Measurements from ENCODE around the gene SYT2.

The SYT2 gene

DNA sequence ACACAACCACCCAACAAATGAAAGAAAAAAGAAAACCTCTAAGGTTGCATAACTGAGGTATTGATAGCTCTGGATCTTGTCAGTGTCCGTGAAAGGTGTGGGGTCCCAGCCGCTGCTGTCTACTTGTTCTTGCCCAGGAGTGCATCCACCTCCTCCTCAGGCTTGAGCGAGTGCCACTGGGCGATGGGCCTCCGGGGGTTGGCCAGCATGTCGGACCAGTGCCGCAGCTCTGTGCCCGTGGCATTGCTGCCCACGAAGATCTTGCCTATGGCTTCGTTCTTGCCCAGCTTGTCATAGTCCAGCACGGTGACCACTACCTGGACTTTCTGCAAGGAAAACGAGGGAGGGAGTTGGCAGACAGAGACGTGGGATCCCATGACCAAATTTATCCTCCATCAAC lies 113.6 kb downstream of the SYT2 start:
- Histone ChIP-seq H3K4me1 (ENCODE audit: control insufficient read depth, insufficient read depth, low read length) (no peaks in the 10 kb centered on the region), H3K27ac (ENCODE audit: low read length) (no peak overlapping the region), H3K36me3 (ENCODE audit: control insufficient read depth, insufficient read depth, low read length) (no peaks in the 10 kb centered on the region), H3K4me3 (ENCODE audit: low read length) (no peak overlapping the region), H3K27me3 (ENCODE audit: control insufficient read depth, insufficient read depth, low read length) (no peaks in the 10 kb centered on the region), H3K9me3 (ENCODE audit: control insufficient read depth, insufficient read depth, low read length) (no peaks in the 10 kb centered on the region)
- no peak for DNase-seq (ENCODE audit: low read depth, low spot score)
- WGBS (ENCODE audit: insufficient coverage, insufficient read length) = no CpG with 5 or more reads among the region's 13 CpGs

- no peaks in the 10 kb centered on the region for H3K4me1 ChIP-seq (ENCODE audit: control insufficient read depth, insufficient read depth, low read length)
- H3K4me3 ChIP-seq (ENCODE audit: low read length) = no peak overlapping the region
- no peaks in the 10 kb centered on the region for H3K9me3 ChIP-seq (ENCODE audit: control insufficient read depth, insufficient read depth, low read length)
- no peaks in the 10 kb centered on the region for H3K36me3 ChIP-seq (ENCODE audit: control insufficient read depth, insufficient read depth, low read length)
- DNase-seq (ENCODE audit: low read depth, low spot score) = no peak
- H3K27me3 ChIP-seq (ENCODE audit: control insufficient read depth, insufficient read depth, low read length) = no peaks in the 10 kb centered on the region
- no peak overlapping the region for H3K27ac ChIP-seq (ENCODE audit: low read length)
- no CpG with 5 or more reads among the region's 4 CpGs for WGBS (ENCODE audit: insufficient coverage, insufficient read length)
Measured at GRCh38 chr1:202593845-202594244, 116.4 kb downstream of the SYT2 start.

GRCh38 chr1:202592146-202592545 lies 118.1 kb downstream of the SYT2 start:
- no CpG with 5 or more reads among the region's 7 CpGs for WGBS (ENCODE audit: insufficient coverage, insufficient read length)
- no peaks in the 10 kb centered on the region for H3K4me1 ChIP-seq (ENCODE audit: control insufficient read depth, insufficient read depth, low read length)
- H3K27ac ChIP-seq (ENCODE audit: low read length) = no peak overlapping the region
- H3K27me3 ChIP-seq (ENCODE audit: control insufficient read depth, insufficient read depth, low read length) = no peaks in the 10 kb centered on the region
- H3K36me3 ChIP-seq (ENCODE audit: control insufficient read depth, insufficient read depth, low read length) = no peaks in the 10 kb centered on the region
- no peak overlapping the region for H3K4me3 ChIP-seq (ENCODE audit: low read length)
- H3K9me3 ChIP-seq (ENCODE audit: control insufficient read depth, insufficient read depth, low read length) = no peaks in the 10 kb centered on the region
- DNase-seq (ENCODE audit: low read depth, low spot score) = no peak

DNA sequence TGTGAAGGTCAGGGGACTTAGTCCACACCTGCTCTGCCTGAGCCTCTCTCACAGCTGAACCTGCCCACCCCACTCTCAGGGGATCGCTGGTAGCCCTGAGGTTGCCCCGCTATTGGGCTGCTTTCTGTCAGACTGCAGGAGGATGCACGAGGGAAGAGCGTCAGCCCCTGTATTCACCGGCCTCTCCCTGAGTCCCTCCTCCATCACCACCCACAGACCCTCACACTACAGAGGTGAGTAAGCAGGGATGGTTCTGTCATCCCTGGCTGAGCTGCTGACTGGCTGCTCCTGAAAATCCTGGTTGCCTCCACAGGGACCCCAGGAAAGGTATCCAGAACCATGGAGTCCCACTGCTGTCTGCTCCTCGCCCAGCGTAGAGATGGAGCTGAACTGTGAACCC lies 118.7 kb downstream of the SYT2 start:
- no peaks in the 10 kb centered on the region for H3K9me3 ChIP-seq (ENCODE audit: control insufficient read depth, insufficient read depth, low read length)
- no peaks in the 10 kb centered on the region for H3K36me3 ChIP-seq (ENCODE audit: control insufficient read depth, insufficient read depth, low read length)
- no peaks in the 10 kb centered on the region for H3K4me1 ChIP-seq (ENCODE audit: control insufficient read depth, insufficient read depth, low read length)
- no peaks in the 10 kb centered on the region for H3K27me3 ChIP-seq (ENCODE audit: control insufficient read depth, insufficient read depth, low read length)
- no CpG with 5 or more reads among the region's 7 CpGs for WGBS (ENCODE audit: insufficient coverage, insufficient read length)
- no peak overlapping the region for H3K4me3 ChIP-seq (ENCODE audit: low read length)
- H3K27ac ChIP-seq (ENCODE audit: low read length) = no peak overlapping the region
- DNase-seq (ENCODE audit: low read depth, low spot score) = no peak

DNA sequence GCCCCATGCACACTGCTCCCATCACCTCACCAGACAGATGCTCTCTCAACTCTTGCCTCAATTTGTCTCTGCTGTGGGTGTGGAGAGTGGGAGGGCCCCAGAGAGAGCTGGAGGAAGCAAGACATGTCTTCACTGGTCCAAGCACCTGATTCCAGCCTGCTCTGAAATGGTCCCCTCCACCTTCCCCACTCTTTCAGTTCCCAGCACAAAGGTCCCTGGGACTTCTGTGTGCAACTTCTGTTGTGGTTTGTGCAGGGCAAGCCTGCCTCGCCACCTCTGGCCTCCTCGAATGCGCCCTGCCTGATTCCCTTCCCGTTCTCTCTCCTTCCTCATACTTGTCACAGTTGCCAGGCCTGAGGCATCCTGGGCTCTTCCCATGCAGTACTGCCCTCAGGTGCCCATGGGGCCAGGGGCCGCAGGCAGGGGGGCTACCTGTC lies 119.3 kb downstream of the SYT2 start:
- Histone ChIP-seq H3K4me3 (ENCODE audit: low read length) (no peak overlapping the region), H3K27ac (ENCODE audit: low read length) (no peak overlapping the region), H3K9me3 (ENCODE audit: control insufficient read depth, insufficient read depth, low read length) (no peaks in the 10 kb centered on the region), H3K27me3 (ENCODE audit: control insufficient read depth, insufficient read depth, low read length) (no peaks in the 10 kb centered on the region), H3K36me3 (ENCODE audit: control insufficient read depth, insufficient read depth, low read length) (no peaks in the 10 kb centered on the region), H3K4me1 (ENCODE audit: control insufficient read depth, insufficient read depth, low read length) (no peaks in the 10 kb centered on the region)
- no peak for DNase-seq (ENCODE audit: low read depth, low spot score)
- no CpG with 5 or more reads among the region's 5 CpGs for WGBS (ENCODE audit: insufficient coverage, insufficient read length)

GRCh38 chr1:202590126-202590525 lies 120.1 kb downstream of the SYT2 start:
- Histone ChIP-seq H3K9me3 (ENCODE audit: control insufficient read depth, insufficient read depth, low read length) (no peaks in the 10 kb centered on the region), H3K27ac (ENCODE audit: low read length) (no peak overlapping the region), H3K36me3 (ENCODE audit: control insufficient read depth, insufficient read depth, low read length) (no peaks in the 10 kb centered on the region), H3K4me3 (ENCODE audit: low read length) (no peak overlapping the region), H3K4me1 (ENCODE audit: control insufficient read depth, insufficient read depth, low read length) (no peaks in the 10 kb centered on the region), H3K27me3 (ENCODE audit: control insufficient read depth, insufficient read depth, low read length) (no peaks in the 10 kb centered on the region)
- DNase-seq (ENCODE audit: low read depth, low spot score) = no peak
- WGBS (ENCODE audit: insufficient coverage, insufficient read length) = no CpG with 5 or more reads among the region's 4 CpGs

- Histone ChIP-seq H3K4me1 (ENCODE audit: control insufficient read depth, insufficient read depth, low read length) (no peaks in the 10 kb centered on the region), H3K27ac (ENCODE audit: low read length) (no peak overlapping the region), H3K9me3 (ENCODE audit: control insufficient read depth, insufficient read depth, low read length) (no peaks in the 10 kb centered on the region), H3K4me3 (ENCODE audit: low read length) (no peak overlapping the region), H3K36me3 (ENCODE audit: control insufficient read depth, insufficient read depth, low read length) (no peaks in the 10 kb centered on the region), H3K27me3 (ENCODE audit: control insufficient read depth, insufficient read depth, low read length) (no peaks in the 10 kb centered on the region)
- DNase-seq (ENCODE audit: low read depth, low spot score) = no peak
- WGBS (ENCODE audit: insufficient coverage, insufficient read length) = no CpG with 5 or more reads among the region's 8 CpGs
Measured at GRCh38 chr1:202589190-202589930, 120.9 kb downstream of the SYT2 start.

DNA sequence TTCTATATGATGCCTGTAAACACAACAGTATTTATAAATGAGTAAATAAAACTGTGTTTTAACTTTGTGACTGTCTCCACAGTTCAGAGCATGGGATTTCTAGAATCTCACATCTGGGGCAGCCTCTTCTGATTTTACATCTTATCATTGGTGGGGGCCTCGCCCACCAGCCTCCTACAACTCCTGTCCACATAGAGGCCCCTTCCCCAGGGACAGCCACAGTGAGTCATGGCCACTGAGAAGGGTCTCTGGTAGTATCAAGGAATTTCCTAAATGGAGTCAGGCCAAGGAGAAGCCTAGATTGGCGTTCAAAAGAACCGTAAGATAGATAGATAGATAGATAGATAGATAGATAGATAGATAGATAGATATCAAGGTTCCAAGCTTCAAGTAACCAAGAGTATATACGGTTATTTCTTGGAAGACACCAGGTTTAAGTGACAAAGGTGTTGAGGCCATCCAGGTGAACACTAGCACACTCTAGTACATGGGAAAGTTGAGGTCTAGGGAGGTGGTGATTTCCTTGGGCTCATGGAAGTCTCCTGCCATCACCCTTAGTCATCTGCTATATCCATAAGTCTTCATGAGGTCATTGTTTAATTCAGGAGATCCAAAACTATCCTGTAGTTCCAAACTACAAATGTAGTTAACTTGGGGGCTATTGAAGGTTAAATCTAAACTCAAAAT lies 121.6 kb downstream of the SYT2 start:
- no peak overlapping the region for H3K27ac ChIP-seq (ENCODE audit: low read length)
- H3K36me3 ChIP-seq (ENCODE audit: control insufficient read depth, insufficient read depth, low read length) = no peaks in the 10 kb centered on the region
- no peaks in the 10 kb centered on the region for H3K9me3 ChIP-seq (ENCODE audit: control insufficient read depth, insufficient read depth, low read length)
- no peaks in the 10 kb centered on the region for H3K4me1 ChIP-seq (ENCODE audit: control insufficient read depth, insufficient read depth, low read length)
- H3K4me3 ChIP-seq (ENCODE audit: low read length) = no peak overlapping the region
- no CpG with 5 or more reads among the region's 4 CpGs for WGBS (ENCODE audit: insufficient coverage, insufficient read length)
- no peaks in the 10 kb centered on the region for H3K27me3 ChIP-seq (ENCODE audit: control insufficient read depth, insufficient read depth, low read length)
- DNase-seq (ENCODE audit: low read depth, low spot score) = no peak

DNA sequence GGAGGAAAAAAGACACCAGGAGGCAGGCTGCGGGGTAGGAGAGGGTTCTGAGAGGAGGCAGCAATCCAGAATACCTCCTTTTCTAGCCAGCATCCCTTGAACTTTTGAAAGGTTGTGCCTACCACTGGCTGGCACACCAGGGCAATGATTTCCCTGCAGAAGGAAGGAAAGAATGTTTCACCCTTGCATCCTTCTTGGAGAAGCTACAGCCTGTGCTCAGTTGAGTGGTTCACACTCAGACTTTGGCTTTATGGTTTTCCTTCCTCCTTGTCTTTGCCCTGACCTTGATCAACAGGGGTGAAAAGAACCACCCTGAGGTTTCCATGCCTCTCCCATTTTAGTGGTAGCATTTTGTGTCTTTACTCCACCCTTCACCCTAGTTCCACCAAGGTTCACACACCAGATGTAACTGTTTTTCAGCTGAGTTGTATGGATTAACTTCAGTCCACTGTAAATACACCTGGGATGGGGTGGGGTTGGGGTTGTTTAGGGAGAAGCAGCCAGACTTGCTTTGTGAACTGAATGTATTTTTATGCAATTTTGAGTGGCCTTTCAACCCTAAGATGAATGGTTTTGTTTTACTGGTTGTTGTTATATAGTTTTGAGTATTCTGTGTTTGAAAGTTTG lies 122.3 kb downstream of the SYT2 start:
- no peaks in the 10 kb centered on the region for H3K9me3 ChIP-seq (ENCODE audit: control insufficient read depth, insufficient read depth, low read length)
- no CpG with 5 or more reads among the region's 1 CpG for WGBS (ENCODE audit: insufficient coverage, insufficient read length)
- H3K36me3 ChIP-seq (ENCODE audit: control insufficient read depth, insufficient read depth, low read length) = no peaks in the 10 kb centered on the region
- no peaks in the 10 kb centered on the region for H3K4me1 ChIP-seq (ENCODE audit: control insufficient read depth, insufficient read depth, low read length)
- H3K27me3 ChIP-seq (ENCODE audit: control insufficient read depth, insufficient read depth, low read length) = no peaks in the 10 kb centered on the region
- no peak for DNase-seq (ENCODE audit: low read depth, low spot score)
- no peak overlapping the region for H3K27ac ChIP-seq (ENCODE audit: low read length)
- no peak overlapping the region for H3K4me3 ChIP-seq (ENCODE audit: low read length)

GRCh38 chr1:202586871-202587270 lies 123.4 kb downstream of the SYT2 start:
- Histone ChIP-seq H3K4me1 (ENCODE audit: control insufficient read depth, insufficient read depth, low read length) (no peaks in the 10 kb centered on the region), H3K4me3 (ENCODE audit: low read length) (no peak overlapping the region), H3K27ac (ENCODE audit: low read length) (no peak overlapping the region), H3K27me3 (ENCODE audit: control insufficient read depth, insufficient read depth, low read length) (no peaks in the 10 kb centered on the region), H3K36me3 (ENCODE audit: control insufficient read depth, insufficient read depth, low read length) (no peaks in the 10 kb centered on the region), H3K9me3 (ENCODE audit: control insufficient read depth, insufficient read depth, low read length) (no peaks in the 10 kb centered on the region)
- DNase-seq (ENCODE audit: low read depth, low spot score) = no peak
- WGBS (ENCODE audit: insufficient coverage, insufficient read length) = no CpG with 5 or more reads among the region's 1 CpG
